ENCODE data around the gene OR1J1. TPM values are rescaled to one million over a fixed set of nuclear protein-coding genes. Genes with fewer than 3 reads are reported as not detected.

Gene OR1J1, protein sequence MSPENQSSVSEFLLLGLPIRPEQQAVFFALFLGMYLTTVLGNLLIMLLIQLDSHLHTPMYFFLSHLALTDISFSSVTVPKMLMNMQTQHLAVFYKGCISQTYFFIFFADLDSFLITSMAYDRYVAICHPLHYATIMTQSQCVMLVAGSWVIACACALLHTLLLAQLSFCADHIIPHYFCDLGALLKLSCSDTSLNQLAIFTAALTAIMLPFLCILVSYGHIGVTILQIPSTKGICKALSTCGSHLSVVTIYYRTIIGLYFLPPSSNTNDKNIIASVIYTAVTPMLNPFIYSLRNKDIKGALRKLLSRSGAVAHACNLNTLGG
- total RNA-seq (2014; rRNA removed; shearing (Covaris generic)) = not detected in 2 replicates
- not detected in 2 replicates for polyA plus RNA-seq (2015; cell fraction: cytosol; rRNA removed)
- polyA plus RNA-seq (2015; cell fraction: nucleus; rRNA removed) = not detected in 2 replicates

DNA sequence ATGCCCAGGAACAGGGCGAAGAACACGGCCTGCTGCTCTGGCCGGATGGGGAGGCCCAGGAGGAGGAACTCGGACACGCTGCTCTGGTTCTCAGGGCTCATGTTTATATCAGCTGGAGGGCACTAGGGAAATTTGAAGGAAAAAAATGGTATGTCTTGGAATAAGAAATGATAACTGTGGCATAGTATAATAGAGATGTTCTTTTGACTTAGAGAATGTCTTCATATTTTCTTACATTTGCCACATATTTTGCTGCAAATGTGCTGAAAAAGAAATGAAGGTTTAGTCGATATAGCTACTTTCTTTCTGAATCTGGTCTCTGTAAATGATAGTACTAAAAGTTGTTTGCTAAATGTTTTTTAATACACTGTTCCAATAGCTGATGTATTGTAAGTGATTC is at the start of gene OR1J1:
OR1J1 (minus strand) TSS at position 101 of the 400 bp plus-strand sequence; CDS start at position 101, 0 bp downstream.
- DNase-seq (ENCODE audit: low read depth) = no peak

DNA sequence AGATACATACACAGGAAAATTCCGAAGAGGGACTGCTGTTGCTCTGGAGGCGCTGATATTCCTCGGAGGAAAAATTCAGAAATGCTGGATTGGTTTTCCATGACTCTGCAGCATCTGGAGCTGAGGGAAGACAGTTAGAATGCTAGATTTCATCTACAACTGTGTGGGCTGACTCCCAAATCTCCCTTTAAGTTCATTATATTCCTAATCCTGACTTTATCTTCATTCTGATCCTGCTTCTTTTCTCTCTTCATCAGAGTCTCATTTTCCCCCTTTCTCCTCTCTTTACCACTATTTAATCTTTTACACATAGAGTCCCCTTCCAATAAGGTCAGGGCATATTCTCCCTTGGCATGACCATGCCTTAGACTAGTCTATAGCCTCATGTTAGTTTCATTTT is 49.5 kb upstream of the OR1J1 start, which contains the start of gene OR1N1:
OR1N1 (minus strand) TSS at position 101 of the 400 bp plus-strand sequence; CDS start at position 101, 0 bp downstream.
- no peak for DNase-seq (ENCODE audit: low read depth)

DNA sequence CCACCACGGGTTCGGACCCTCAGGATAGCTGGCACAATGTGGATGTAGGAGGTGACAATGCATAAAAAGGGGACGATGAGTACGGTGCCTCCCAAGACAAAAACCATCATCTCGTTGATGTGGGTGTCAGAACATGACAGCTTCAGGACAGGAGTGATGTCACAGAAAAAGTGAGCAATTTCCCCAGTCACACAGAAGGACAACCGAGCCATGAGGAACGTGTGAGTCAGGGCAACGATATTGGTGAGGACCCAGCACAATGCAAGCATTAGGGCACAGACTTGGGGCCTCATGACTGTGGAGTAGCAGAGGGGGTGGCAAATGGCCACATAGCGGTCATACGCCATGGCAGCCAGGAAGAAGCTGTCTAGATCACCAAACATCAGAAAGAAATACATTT is 48.9 kb upstream of the OR1J1 start:
- no peak for DNase-seq (ENCODE audit: low read depth)

DNA sequence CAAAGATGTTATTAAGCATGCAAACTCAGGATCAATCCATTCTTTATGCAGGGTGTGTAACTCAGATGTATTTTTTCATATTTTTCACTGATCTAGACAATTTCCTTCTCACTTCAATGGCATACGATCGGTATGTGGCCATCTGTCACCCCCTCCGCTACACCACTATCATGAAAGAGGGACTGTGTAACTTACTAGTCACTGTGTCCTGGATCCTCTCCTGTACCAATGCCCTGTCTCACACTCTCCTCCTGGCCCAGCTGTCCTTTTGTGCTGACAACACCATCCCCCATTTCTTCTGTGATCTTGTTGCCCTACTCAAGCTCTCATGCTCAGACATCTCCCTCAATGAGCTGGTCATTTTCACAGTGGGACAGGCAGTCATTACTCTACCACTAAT is 41.6 kb upstream of the OR1J1 start:
- DNase-seq (ENCODE audit: low read depth) = no peak

DNA sequence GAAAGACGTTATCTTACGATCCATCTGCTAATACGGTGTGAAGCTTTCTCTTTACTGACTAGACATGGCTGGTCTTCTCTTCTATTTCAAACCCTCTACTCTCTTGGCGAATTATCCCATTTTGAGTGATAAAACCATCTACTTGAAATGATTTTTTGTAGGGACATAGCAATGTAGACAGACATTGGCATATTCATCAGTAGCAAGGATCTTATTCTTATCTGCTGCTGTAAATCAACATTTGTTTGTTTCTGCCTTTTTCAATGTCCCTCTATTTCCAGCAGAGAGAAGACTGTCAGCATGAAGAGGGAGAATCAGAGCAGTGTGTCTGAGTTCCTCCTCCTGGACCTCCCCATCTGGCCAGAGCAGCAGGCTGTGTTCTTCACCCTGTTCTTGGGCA is 41.1 kb upstream of the OR1J1 start, which contains the start of gene OR1J4:
OR1J4 (plus strand) TSS at position 301 of the 400 bp plus-strand sequence; CDS start at position 301, 0 bp downstream.
- no peak for DNase-seq (ENCODE audit: low read depth)

DNA sequence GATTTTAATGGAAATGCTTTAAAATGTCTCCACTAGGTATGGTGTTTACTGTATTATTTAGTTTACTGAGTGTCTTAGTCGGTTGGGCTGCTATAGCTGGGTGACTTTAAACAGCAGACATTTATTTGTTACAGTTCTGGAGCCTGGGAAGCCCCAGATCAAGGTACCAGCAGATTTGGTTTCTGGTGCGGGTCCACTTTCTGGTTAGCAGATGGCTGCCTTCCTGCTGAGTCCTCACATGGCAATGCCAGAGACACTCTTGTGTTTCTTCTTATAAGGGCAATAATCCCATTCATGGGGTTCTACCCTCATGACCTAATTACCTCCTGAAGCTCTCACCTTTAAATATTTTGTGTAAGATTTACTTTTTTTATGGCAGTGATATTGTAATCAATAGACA is 40.5 kb upstream of the OR1J1 start:
- no peak for DNase-seq (ENCODE audit: low read depth)

DNA sequence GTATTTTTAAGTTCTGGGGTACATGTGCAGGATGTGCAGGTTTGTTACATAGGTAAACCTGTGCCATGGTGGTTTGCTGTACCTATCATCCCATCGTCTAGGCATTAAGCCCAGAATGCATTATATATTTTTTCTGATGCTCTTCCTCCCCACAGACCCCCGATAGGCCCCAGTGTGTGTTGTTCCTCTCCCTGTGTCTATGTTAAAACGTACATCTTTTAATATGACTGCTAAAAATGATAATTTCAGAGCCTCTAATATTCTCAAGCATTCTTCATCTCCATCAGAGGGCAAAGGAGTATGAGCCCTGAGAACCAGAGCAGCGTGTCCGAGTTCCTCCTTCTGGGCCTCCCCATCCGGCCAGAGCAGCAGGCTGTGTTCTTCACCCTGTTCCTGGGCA is 32.8 kb upstream of the OR1J1 start, which contains the start of gene OR1J2:
OR1J2 (plus strand) TSS at position 301 of the 400 bp plus-strand sequence; CDS start at position 301, 0 bp downstream.
- DNase-seq (ENCODE audit: low read depth) = no peak

DNA sequence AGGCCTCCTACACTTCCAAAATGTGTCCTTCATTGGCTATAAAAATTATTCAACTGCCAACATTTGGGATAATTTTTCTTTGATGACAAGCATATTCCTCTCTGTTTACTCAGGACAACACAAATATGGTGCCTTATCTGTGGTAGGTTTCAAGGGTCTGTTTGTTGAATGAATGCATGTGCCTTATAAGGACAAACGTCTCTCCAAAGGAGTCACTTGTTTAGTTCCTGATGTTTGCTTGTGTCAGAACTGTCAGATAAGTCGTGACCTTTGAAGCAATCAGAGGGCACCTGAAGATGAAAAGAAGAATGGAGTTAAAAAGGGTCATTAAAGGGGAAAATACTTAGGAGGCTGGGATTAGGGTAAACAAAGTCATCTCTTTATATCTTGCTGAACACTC is 29.2 kb upstream of the OR1J1 start:
- DNase-seq (ENCODE audit: low read depth) = no peak

DNA sequence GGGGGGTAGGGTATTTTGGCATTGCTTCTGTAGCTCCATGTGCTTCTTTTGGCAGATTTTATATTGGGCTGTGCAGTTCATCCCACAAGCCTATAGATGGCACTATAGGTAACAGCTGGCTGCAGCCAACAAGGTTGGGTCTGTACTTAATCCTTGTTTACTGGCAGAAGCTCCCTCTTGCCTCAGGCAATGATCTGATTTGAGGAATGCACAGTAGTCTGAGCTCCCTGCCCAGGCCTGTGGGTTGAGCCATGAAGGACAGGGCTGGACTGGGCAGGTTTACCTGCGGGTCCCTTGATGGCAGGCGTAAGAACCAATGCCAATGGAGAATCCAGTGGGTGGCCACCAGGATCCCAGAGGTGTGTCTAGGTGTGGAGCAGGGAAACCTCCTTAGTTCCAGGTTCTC is 21.2 kb upstream of the OR1J1 start:
- DNase-seq (ENCODE audit: low read depth) = peak; percentile 36

DNA sequence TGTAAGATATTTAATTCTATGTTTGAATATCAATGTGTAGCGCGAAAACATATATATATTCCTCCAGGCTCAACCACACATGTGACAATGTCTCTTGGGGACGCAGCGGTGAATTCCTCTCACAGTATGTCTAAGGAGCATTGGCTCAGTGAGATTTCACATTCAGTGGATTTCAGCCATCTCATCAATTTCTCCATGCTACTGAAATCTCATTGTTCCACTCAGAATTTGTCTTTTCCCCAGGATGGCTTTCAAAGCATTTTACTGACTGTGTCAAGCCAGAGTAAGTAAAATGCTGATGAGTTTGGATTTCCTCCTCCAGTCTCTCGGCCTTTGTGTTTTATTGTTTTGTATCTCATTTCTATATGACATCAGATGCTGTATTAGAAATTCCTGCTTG is 1.3 kb upstream of the OR1J1 start:
- DNase-seq (ENCODE audit: low read depth) = no peak

DNA sequence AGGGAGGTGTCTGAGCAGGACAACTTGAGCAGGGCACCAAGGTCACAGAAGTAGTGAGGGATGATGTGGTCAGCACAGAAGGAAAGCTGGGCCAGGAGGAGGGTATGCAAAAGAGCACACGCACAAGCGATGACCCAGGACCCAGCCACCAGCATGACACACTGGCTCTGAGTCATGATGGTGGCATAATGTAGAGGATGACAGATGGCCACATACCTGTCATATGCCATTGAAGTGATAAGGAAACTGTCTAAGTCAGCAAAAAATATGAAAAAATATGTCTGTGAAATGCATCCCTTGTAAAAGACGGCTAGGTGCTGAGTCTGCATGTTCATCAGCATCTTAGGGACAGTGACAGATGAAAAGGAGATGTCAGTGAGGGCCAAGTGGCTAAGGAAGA is 380 bp downstream of the OR1J1 start:
- DNase-seq (ENCODE audit: low read depth) = no peak

DNA sequence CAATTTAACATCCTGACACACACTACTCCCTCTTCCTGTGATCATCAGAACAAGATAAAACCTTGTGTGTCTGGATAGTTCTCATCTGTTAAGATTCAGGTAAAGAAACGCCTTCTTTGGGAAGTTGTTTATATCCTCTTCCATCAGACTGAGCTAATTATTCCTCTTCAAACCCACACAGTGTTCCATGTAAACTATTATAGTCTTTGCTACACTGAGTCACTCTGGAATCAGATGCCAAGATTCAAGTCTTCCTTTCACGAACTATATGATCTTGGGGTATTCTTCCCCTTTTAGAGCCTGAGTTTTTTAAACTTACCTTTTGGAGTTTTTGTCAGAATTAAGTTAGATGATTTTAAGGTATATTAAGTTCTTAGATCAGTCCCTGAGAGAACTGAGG is 2.0 kb downstream of the OR1J1 start:
- no peak for DNase-seq (ENCODE audit: low read depth)

DNA sequence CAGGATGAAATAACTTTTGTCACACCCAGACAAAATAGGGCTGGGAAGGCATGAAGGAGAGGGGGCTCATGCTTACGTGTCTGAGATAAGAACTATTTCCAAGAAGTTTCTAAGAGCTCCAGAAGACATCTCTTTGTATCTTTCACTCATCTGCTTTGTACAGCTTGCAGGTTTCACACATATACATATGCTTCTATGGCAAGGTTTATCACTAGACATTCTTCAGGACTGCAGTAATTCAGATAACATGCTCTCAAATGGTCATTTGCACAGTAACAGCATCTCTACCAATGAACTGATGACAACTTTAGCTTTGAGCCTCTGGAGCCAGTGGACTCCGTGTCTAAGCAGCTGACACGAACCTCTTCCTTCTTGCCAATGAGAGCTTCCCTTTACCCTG is 3.2 kb downstream of the OR1J1 start:
- DNase-seq (ENCODE audit: low read depth) = no peak

DNA sequence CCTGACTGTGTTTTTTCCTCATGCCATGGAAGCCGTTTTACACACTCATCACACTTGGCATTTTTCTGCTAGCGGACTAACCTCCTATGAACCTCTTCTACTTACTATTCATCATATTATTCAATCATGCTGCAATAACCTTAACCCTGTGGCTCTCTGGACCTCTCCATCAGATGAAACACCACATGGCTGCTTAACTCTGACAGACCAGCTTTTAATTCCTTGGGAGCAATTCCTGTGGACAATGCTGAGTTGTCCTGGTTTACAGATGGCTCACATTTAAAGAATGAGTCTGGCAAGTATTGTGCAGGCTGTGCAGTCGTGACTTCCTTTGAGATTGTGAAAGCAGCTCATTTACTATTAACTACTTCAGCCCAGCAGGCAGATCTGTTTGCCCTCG is 9.0 kb downstream of the OR1J1 start:
- no peak for DNase-seq (ENCODE audit: low read depth)

DNA sequence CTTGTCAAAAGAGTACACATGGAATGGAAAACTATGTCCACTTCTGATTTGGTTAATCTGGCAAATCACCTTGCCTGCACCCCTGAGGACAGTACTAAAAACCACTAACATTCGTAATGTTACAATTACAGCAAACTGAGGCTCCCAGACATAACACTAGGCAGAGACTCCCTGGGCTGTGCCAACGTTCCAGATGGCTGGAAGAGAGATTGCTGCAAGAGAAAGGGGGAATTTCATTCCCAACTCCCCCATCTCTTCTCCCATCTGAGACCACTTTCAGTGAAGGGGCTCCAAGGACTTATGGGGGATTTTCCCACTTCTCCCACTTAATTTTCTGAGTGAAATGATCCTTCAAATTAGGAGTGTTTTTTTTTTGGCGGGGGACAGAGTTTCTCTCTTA is 11.3 kb downstream of the OR1J1 start:
- no peak for DNase-seq (ENCODE audit: low read depth)

DNA sequence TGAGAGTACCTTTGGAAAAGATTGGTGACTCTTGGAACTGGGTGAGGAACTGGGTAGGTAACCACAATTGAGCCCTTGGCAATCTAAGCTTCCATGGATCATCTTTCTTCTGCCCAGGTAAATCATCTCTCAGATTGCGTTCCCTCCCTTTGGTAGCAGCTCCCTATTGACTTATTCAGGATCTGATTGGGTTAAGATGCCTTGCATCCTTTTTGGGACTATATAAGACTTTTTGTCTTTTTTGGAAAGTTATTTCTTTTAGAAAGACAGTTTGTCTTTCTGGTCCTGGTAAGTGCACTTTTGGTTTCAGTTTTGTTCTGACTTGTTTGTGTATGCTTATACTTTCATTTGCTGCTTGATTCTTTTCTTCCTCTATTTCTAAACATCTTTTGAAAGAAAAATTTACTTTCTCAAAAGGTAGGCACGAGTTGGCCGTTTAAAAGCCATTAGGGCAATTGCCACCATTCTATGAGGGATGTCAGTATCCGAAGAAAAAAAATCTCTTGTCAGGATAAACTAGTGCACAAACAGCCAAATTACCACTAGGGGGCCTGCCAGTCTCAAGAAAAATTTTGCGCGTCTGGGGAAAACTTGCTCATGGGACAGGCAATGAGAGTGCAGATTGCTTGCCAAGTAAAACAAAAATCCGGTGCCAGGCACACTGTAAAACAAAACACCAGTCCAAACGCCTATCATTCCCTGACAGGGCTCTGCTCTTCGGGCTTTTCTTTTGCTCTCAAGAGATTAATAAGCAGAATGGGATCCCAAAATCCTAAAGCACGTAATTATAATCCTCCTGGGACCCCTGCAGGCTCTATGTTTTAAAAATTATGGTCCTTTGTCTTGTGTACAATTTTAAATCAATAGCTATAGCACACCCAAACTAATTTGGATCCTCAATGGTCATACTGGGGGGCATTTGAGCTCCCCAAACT is 12.8 kb downstream of the OR1J1 start:
- DNase-seq (ENCODE audit: low read depth) = peak; percentile 82

DNA sequence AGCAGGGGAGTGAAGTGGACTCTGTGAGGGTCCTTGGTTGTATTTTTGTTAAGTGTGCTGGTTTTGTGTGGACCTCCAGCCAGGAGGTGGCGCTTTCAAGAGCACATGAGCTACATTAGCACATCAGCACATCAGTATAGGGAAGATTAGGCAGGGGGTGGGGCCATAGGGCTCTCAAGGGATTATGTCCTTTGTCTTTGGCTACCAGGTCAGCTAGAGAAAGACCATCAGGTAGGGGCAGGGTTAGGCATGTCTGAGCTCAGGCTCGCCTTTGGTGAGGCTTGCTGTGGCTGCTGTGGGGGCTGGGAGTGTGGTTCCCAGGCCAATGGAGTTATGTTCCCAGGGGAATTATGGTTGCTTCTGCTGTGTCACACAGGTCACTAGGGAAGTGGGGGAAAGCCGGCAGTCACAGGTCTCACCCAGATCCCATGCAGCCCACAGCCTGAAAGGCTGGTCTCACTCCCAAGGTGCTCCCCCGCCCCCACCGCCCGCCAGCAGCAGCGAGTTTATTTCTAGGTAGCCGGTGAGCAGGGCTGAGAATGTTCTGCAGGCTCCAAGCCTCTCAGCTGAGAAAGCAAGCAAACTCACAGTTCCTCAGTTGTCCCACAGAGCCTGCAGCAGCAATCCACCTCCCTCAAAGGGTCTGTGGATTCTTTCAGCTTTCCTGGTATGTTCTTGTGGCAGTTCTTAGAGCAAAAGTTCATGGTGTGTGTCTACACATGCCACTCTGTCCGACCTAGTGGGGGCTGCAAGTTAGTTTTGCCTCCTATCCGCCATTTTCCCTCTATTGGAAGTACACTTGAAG is 13.7 kb downstream of the OR1J1 start:
- peak; percentile 66 for DNase-seq (ENCODE audit: low read depth)

DNA sequence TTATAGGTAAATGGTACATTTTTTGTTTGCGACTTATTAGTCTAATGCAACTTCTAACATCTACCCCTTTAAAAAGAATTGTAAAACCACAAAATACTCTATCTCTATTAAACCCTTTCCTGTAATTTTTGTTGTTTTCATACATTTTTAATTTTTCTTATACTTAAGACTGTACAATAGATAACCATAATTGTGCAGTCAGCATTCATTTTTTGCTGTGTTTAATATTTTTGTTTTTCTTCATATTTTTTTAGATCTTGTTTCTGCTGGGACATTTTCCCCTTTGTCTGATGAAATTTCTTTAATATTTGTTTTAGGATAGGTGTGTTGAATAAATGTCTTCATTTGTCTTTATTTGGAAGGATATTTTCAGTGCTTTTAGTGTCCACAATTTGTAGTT is 19.9 kb downstream of the OR1J1 start:
- DNase-seq (ENCODE audit: low read depth) = no peak

DNA sequence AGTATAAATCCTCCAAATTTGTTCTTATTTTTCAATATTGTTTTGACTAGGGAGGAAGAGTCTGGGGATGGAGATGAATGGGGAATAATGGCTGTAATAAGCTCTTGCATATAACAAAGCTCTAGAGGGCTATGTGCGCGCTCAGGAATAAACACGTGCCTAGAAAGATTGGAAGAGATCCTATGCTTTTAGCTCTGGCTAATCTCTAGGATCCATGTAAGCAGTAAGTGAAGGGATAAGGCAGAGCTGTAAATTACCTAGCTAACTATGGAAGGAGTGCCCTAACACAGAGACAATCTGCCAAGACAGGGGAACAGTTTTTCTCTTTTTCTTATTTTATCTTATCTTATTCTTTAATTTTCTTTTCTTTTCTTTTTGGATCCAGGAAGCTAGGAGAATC is 21.6 kb downstream of the OR1J1 start:
- no peak for DNase-seq (ENCODE audit: low read depth)

DNA sequence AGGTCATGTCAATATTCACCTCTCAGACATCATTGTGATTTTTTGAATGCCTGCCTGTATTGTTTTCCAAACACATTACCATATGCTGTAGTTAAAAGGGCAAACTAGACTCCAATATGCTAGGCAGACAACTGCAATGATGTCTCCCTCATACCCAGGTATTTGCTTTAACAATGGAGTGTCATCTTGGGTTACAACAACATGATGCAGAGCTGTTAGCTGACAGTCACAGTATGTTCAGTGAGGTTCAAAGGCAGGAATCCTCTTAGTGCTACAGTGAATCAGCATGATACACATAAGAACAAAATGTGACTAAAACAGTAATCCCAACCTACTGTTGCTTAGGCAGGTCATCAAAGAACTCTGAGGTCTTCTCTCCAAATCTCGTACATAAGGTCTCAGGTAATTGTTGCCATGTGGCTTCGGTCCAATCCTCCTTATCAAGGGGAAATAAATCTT is 24.0 kb downstream of the OR1J1 start:
- no peak for DNase-seq (ENCODE audit: low read depth)

All from HT1080 (cell line).